AG09309 (cell line): ENCODE data around the gene ALDH7A1.

Source experiments
- DNase-seq: peaks from one replicate; pipeline ENCODE4 v3.0.0-alpha.2; 2010; ENCODE audit warnings: low read depth
- H3K4me3 ChIP-seq: 2 replicates; pipeline ENCODE4 v1.5.1; 2011; ENCODE audit warnings: mild to moderate bottlenecking, low read depth, low read length, moderate library complexity; ENCODE audit not compliant: control insufficient read depth
- CTCF ChIP-seq: IDR thresholded peaks from 2 replicates; pipeline ENCODE4 v1.5.1; 2011; ENCODE audit warnings: mild to moderate bottlenecking, low read depth, low read length, inconsistent platforms; ENCODE audit not compliant: insufficient read depth, control insufficient read depth; ENCODE audit errors: missing control alignments

The ALDH7A1 gene

GRCh38 chr5:126552614-126553013 is 42.4 kb downstream of the ALDH7A1 start:
- no peak for DNase-seq
- no peak for TF ChIP-seq CTCF

GRCh38 chr5:126544087-126544740 is 50.8 kb downstream of the ALDH7A1 start:
- DNase-seq = no peak
- TF ChIP-seq CTCF = peak; percentile 66
- H3K4me3 ChIP-seq = no peak overlapping the region

More at GRCh38 chr5:126552614-126553013, 42.4 kb downstream of the ALDH7A1 start:
- H3K4me3 ChIP-seq = no peak overlapping the region

- no peak for DNase-seq
- no peak for TF ChIP-seq CTCF
Observed at GRCh38 chr5:126543660-126544059, 51.4 kb downstream of the ALDH7A1 start.

GRCh38 chr5:126543009-126543408 is 52.0 kb downstream of the ALDH7A1 start:
- no peak for TF ChIP-seq CTCF

More at GRCh38 chr5:126543660-126544059, 51.4 kb downstream of the ALDH7A1 start:
- H3K4me3 ChIP-seq = no peak overlapping the region

GRCh38 chr5:126542441-126542840 is 52.6 kb downstream of the ALDH7A1 start:
- TF ChIP-seq CTCF = no peak
- H3K4me3 ChIP-seq = no peak overlapping the region
- DNase-seq = no peak

More at GRCh38 chr5:126543009-126543408, 52.0 kb downstream of the ALDH7A1 start:
- H3K4me3 ChIP-seq = no peak overlapping the region
- DNase-seq = no peak

GRCh38 chr5:126540631-126541030 is 54.4 kb downstream of the ALDH7A1 start:
- no peak overlapping the region for H3K4me3 ChIP-seq
- DNase-seq = no peak
- no peak for TF ChIP-seq CTCF
